ENCODE results near the gene ACBD6. TPM values are rescaled to one million over a fixed set of nuclear protein-coding genes. Genes with fewer than 3 reads are reported as not detected.

Gene ACBD6
- total RNA-seq, 4 donors from 2014 or later: 31.3 to 43.1 (median 36.9) TPM

GRCh38 chr1:180244840-180245239 is 257.5 kb downstream of the ACBD6 start:
- WGBS, 2 donors: 84 to 93% methylated on average over 6 of the region's 6 CpGs
- intact Hi-C loops (cut with DNase I; ENCODE audit: low total_unique reads): no loop called here
- no peak for TF ChIP-seq CTCF (IDR thresholded peaks at IDR 0.05)
- no peak for TF ChIP-seq POLR2A (IDR thresholded peaks at IDR 0.05)

DNA sequence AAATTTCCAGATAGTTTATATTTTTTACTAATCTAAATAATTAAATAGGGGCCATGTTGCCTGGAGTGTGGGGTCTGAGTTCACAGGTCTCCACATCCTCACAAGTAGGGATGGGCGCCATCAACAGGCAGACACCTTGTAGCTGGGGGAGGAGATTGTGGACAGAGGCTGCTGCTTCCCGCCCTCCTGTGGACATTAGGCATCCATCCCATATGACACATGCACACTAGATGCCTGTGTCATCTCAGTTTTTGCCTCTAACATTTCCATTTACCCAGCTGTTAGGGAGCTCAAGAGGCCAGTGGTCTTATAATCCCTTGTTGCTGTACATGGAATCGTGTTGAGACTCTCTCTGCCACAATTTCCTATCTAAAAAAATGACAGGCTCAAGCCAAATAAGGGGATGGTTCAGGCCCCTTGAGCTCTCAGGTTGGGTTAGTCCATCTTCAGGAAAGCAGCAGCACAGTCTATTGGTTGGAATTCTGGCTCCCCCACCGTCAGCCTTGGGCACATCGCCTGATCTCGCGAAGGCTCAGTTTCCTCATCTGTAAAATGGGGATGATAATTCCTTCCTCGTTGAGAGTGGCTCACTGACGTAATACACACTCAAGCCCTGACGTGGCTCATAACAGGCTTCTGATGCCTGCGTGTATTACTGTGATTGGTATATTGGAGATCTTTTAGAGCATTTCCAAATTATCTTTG is 258.7 kb downstream of the ACBD6 start:
- no peak overlapping the region for H3K4me3 ChIP-seq (ENCODE audit: low read depth, poor library complexity, severe bottlenecking)
- TF ChIP-seq CTCF (IDR thresholded peaks at IDR 0.05): no peak
- DNase-seq (ENCODE audit: low spot score in 2 of 2): no peak
- 88 to 91% methylated on average over 11 of the region's 11 CpGs for WGBS, 2 donors
- intact Hi-C loops (cut with DNase I; ENCODE audit: low total_unique reads): no loop called here

More at GRCh38 chr1:180244840-180245239, 257.5 kb downstream of the ACBD6 start:
- H3K4me3 ChIP-seq (ENCODE audit: low read depth, poor library complexity, severe bottlenecking): no peak overlapping the region
- DNase-seq (ENCODE audit: low spot score in 2 of 2): no peak

GRCh38 chr1:180241716-180242544 is 260.4 kb downstream of the ACBD6 start:
- WGBS, 2 donors: 68 to 71% methylated on average over 8 of the region's 8 CpGs
- intact Hi-C loops (cut with DNase I; ENCODE audit: low total_unique reads): no loop called here
- H3K4me3 ChIP-seq (ENCODE audit: low read depth, poor library complexity, severe bottlenecking): no peak overlapping the region
- no peak for DNase-seq (ENCODE audit: low spot score in 2 of 2)
- TF ChIP-seq CTCF (IDR thresholded peaks at IDR 0.05) (no peak), POLR2A (IDR thresholded peaks at IDR 0.05) (no peak)

GRCh38 chr1:180239145-180240096 is 263.0 kb downstream of the ACBD6 start:
- TF ChIP-seq CTCF (IDR thresholded peaks at IDR 0.05): no peak
- no peak for TF ChIP-seq POLR2A (IDR thresholded peaks at IDR 0.05)
- intact Hi-C loops (cut with DNase I; ENCODE audit: low total_unique reads): no loop called here
- DNase-seq (ENCODE audit: low spot score in 2 of 2): no peak
- H3K4me3 ChIP-seq (ENCODE audit: low read depth, poor library complexity, severe bottlenecking): no peak overlapping the region
- WGBS, 2 donors: 13 to 17% methylated on average over 10 of the region's 10 CpGs

DNA sequence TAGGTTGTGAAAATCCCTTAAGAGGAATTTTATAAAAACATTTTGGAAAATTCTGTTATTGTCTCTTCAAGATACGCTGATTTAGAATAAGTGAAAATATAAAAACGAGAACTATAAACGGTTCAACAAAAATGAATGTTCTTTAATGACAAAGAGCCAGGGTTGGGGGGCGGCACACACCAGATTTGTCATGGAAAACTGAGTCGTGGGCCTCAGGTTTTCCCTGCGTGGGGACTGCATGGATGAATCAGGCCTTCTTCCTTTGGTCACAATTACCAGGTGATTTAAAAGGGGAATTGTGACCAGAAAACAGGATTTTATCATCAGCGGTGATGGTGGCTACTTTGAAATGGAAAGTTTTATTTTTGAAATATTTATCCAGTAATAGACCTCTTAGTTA is 263.7 kb downstream of the ACBD6 start:
- TF ChIP-seq POLR2A (IDR thresholded peaks at IDR 0.05) (no peak), CTCF (IDR thresholded peaks at IDR 0.05) (no peak)
- H3K4me3 ChIP-seq (ENCODE audit: low read depth, poor library complexity, severe bottlenecking): no peak overlapping the region
- DNase-seq (ENCODE audit: low spot score in 2 of 2): no peak
- 25 to 27% methylated on average over 7 of the region's 7 CpGs for WGBS, 2 donors
- intact Hi-C loops (cut with DNase I; ENCODE audit: low total_unique reads): no loop called here

Small RNA genes lying within 50 kb of the gene (microRNA-seq; reads per million reads assigned to microRNA genes)
- gene MIR3121 (ENCODE audit: borderline number of aligned reads in 1 of 2, borderline replicate concordance in 2 of 2): 0 reads per million in 2 donors

Other genes starting within 250 kb of the ACBD6 start
- not detected for gene OVAAL, start 56.4 kb upstream of the ACBD6 start, total RNA-seq
- 10 to 100 TPM; 10.1 to 25.4 (median 14.1) TPM for gene XPR1, start 129.4 kb upstream of the ACBD6 start, total RNA-seq

All from lower leg skin (tissue), 4 donors.